GM21447 (cell line): ENCODE results near the gene NMNAT2.

Experiments
- ATAC-seq: cut with Tn5 transposase; IDR thresholded peaks from one replicate; pipeline ENCODE4 v1.9.1; 2021; ENCODE audit not compliant: unreplicated experiment

Gene NMNAT2

GRCh38 chr1:183318433-183318832 is 99.7 kb downstream of the NMNAT2 start:
- ATAC-seq: peak; percentile 81

GRCh38 chr1:183315991-183316758 is 102.0 kb downstream of the NMNAT2 start:
- no peak for ATAC-seq

GRCh38 chr1:183313063-183313462 is 105.1 kb downstream of the NMNAT2 start:
- ATAC-seq: no peak

DNA sequence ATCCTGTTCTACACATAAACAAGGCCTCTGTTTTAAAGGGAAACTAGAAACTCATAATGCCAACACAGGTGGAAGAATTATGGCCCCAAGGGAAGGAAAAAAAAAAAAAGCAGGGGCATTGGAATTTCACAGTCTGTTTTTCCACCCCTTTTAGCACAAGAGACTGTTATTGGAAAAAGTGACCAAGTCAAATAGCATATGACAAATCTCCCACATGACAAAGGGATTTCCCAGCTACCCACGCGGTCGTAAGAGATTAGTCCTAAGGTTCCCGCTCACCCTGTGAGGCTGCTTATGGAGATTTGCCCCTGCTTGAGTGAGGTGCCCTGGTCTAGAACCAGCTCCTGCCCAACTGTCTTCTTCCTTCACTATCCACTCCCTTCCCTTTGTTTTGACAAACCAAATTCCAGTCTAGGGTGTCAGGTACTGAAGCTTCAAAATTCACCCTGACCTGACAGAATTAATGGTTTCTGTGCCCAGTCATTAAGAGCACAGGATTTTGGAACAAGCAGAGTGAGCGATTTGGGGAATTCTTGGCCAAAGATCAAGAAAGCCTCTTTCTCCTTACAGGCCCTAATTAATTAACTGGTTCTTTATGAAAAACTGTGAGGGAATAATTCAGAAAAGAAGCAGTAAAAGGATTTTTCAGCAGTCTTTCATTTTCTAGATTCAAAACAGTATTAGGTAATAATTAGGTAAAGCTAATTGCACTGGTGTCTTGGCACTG is 107.3 kb downstream of the NMNAT2 start:
- no peak for ATAC-seq

DNA sequence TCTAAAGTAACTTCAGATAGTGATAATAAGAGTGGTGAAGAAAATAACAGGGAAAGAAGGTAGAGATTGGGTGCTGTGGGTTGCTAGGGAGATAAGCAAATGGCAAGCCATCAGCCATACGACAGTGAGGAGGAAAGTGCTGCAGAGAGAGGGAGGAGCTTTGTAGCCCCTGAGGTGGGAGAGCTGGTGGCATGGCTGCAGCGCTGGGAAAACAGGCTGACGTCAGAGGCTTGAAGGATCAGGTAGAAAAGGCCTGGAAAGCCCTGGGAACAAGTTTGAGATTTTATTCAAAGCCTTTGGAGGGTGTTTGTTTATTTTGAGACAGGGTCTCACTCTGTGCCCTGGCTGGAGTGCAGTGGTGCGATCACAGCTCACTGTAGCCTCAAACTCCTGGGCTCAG is 109.5 kb downstream of the NMNAT2 start:
- ATAC-seq: no peak

DNA sequence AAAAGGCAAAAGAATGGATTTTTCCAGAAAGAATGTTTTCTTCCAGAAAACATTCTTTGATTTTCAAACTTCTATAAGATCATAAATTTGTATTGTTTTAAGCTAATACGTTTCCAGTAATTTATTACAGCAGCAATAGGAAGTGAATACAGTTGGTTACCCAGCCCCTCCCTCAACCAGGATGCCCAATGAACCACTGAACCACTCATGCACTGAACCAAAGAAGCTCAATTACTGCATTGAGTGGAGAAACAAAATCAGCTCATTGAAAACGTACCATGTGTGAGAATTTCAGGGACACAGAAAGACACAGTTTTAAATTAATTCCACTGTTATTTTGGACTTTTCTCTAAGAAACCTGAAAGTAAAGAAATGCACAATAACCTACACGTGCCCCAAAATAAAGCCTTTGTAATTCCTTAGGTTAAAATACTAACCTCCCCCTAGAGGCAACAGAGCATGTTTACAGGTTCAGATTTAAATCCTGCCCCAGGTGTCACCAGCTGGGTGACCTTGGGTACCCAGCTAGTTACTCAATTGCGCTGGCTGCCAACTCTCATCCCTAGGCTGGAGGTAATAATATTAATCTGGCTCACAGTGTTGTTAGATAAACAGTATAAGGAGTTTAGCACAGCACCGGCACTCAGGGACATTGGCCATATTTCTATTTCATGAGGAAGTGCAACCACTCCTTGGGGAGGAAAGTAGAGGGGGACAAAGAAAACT is 111.7 kb downstream of the NMNAT2 start:
- ATAC-seq: no peak

GRCh38 chr1:183304440-183305107 is 113.6 kb downstream of the NMNAT2 start:
- ATAC-seq: no peak

- ATAC-seq: no peak
These were observed 114.3 kb downstream of the NMNAT2 start for GRCh38 chr1:183303901-183304300.

DNA sequence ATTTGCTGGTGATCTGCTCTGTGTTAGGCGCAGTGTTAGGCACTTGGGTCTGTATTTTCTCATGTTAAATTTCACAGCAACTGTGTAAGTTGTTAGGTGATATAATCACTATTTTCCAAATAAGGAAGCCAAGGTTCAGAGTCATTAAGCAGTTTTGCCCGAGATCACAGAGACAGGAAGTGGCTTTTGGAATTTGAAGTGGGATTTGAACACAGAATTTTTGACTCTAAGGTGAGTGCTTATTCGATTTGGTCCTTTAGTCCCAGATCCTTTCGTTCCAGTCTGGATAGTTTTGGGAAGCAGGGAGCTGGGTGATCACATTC is 114.9 kb downstream of the NMNAT2 start:
- ATAC-seq: no peak

- ATAC-seq: no peak
These were observed 115.5 kb downstream of the NMNAT2 start for GRCh38 chr1:183302452-183303322.

DNA sequence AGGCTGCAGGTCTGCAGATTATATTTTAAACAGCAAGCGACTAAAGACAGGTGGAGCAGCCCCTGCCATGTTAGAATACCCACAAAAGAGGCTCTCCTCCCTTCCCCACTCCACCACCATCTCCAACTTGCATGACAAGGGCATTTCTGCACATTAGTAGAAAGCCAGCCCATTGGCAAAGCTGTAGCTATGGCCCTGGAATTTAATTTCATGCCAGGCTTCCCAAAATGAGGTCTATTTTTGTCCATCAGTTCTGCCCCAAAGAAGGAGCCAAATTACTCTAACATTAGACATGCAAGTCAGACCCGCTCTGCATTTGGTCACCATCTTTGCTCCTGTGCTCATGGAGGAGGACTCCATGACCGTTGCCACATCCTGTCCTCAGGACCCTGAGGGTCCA is 116.9 kb downstream of the NMNAT2 start:
- no peak for ATAC-seq

DNA sequence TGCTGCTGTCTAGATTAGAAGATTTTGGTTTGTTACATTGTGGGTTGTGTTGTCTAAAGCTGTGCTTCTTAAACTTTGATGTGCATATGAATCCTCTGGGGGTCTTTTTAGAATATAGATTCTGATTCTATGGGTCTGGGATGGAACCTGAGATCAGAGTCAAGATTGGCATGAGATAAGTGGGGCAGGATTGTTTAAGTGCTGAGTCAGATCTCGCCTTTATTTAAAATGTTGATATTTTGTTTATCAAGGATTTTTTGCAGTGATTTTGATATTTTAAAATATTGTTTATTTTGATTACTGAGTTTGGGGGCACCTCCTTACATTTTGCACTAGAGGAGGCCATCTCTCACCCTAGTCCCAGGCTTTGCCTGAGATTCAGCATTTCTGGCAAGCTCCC is 117.4 kb downstream of the NMNAT2 start:
- no peak for ATAC-seq

- ATAC-seq: no peak
These were observed 117.8 kb downstream of the NMNAT2 start for GRCh38 chr1:183300395-183300794.

DNA sequence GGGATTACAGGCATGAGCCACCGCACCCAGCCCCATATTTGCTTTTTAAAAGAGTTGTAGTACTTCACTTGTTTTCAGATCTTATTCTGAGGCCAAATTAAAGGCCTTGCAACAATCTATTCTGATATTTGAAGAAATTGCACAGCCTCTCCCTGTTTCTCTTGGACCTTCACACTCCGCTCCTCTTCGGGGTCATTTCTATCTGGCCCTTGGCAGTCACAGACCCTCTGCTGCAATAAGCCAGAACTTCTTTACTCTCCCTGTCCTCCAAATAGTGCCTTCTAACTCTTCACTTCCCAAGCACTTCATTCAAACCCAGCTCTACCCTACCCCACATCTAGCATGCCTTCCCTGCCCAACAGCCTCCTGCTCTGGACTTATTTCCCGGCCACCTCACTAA is 121.4 kb downstream of the NMNAT2 start:
- ATAC-seq: no peak

- ATAC-seq: no peak
These were observed 122.7 kb downstream of the NMNAT2 start for GRCh38 chr1:183295521-183295920.

DNA sequence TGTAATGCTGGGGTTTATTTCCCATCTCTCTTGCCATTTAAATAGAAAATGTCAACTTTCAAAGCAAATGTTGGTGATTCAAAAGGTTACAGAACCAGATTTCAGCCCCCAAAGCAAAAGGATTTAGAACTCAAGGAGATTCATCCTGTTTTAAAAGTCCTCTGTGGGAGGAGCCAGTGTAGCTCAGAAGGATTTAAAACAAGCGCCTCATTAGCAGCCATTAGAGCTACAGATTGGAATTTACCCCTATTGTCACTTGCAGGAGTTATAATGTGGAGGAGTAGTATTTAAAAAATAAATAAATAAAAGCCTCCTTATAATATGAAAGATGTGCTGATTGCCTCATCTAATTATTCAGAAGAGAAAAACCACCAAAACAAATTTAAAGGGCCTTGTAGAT is 124.3 kb downstream of the NMNAT2 start:
- no peak for ATAC-seq

- ATAC-seq: no peak
These were observed 124.9 kb downstream of the NMNAT2 start for GRCh38 chr1:183293241-183293640.

DNA sequence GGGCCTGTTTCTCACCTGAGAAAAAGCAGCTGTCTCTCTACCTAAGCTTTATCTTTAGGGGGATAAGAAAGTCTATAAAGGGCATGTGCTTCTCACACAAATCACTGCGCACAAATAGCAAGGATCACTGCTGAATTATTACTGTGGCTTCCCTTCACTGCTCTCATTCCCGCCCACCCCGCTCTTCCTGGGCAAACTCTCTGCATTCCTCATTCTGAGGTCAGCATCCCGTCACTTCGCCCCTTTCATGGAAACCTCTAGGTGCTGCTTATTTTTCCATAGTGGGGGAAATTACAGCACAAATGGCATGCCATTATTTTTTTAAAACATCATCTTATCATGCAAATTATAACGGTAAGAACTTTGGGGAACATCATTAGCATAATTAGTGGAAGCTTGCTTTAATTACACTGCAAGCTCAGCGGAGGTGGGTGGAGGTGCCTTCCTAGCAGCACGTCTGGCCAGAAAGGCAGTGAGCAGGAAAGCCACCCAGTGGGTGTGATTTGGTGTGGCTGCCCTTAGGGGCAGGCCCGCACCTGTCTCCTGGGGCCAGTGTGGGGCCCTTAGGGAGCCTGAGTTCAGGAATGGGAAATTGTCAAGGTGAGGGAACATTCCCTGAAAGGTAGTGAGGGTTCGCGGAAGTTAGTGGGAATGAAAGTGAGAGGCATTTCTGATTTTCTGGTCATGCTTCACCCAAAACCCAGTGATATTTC is 126.2 kb downstream of the NMNAT2 start:
- ATAC-seq: no peak

- ATAC-seq: no peak
These were observed 126.9 kb downstream of the NMNAT2 start for GRCh38 chr1:183291216-183291762.

DNA sequence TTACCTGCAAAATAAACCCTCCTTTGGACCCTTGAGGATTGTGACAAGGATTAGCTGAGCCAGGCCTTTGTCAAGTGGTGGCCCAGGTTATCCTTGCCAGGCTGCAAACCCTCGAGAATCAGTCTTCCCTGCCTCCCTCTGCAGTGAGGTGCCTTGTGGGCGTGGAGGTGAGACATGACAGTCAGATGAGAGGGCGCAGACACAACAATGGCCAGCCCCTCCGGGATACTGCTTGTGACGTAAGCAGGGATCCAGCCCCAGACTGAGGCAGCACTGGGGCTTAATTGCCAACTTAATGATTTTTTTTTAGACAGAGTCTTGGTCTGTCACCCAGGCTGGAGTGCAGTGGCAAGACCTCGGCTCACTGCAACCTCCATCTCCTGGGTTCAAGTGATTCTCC is 127.6 kb downstream of the NMNAT2 start:
- no peak for ATAC-seq
